HUES48 (cell line): ENCODE data around the gene TM9SF1.
"Not testable (repeated sequence)": the region's sequence is repeated elsewhere in the genome, so short reads cannot be mapped to it uniquely, and the experiment has no call there.

Experiments
- H3K27ac ChIP-seq: one replicate; pipeline ENCODE4 v1.7.0; 2013; ENCODE audit warnings: low read depth, low read length, inconsistent platforms
- H3K27me3 ChIP-seq: 2 replicates; pipeline ENCODE4 v1.6.1; 2013; ENCODE audit warnings: mild to moderate bottlenecking, low read length; ENCODE audit not compliant: control insufficient read depth, insufficient read depth
- H3K36me3 ChIP-seq: 2 replicates; pipeline ENCODE4 v1.6.1; 2013; ENCODE audit warnings: low read length; ENCODE audit not compliant: control insufficient read depth, insufficient read depth
- H3K4me1 ChIP-seq: 2 replicates; pipeline ENCODE4 v1.6.1; 2013; ENCODE audit warnings: mild to moderate bottlenecking, low read length; ENCODE audit not compliant: control insufficient read depth, insufficient read depth
- H3K4me3 ChIP-seq: 2 replicates; pipeline ENCODE4 v1.5.1; 2013; ENCODE audit warnings: mild to moderate bottlenecking, low read depth, low read length
- H3K9ac ChIP-seq: 2 replicates; pipeline ENCODE4 v1.6.1; 2013; ENCODE audit warnings: mild to moderate bottlenecking, low read depth, low read length, moderate library complexity
- H3K9me3 ChIP-seq: 2 replicates; pipeline ENCODE4 v1.6.1; 2013; ENCODE audit warnings: low read length; ENCODE audit not compliant: control insufficient read depth, insufficient read depth

TM9SF1 gene

GRCh38 chr14:24234095-24235005, 39.1 kb upstream of the TM9SF1 start:
- Histone ChIP-seq H3K4me3 (no peak overlapping the region), H3K36me3 (peaks cover 54% of the 10 kb centered on the region)

GRCh38 chr14:24233538-24233866, 38.3 kb upstream of the TM9SF1 start:
- H3K27me3 ChIP-seq = no peaks in the 10 kb centered on the region
- H3K27ac ChIP-seq = no peak overlapping the region

More at GRCh38 chr14:24234095-24235005, 39.1 kb upstream of the TM9SF1 start:
- no peak overlapping the region for H3K27ac ChIP-seq
- H3K4me1 ChIP-seq = peaks cover 11% of the 10 kb centered on the region
- H3K27me3 ChIP-seq = no peaks in the 10 kb centered on the region
- H3K9me3 ChIP-seq = no peaks in the 10 kb centered on the region
- no peak overlapping the region for H3K9ac ChIP-seq

DNA sequence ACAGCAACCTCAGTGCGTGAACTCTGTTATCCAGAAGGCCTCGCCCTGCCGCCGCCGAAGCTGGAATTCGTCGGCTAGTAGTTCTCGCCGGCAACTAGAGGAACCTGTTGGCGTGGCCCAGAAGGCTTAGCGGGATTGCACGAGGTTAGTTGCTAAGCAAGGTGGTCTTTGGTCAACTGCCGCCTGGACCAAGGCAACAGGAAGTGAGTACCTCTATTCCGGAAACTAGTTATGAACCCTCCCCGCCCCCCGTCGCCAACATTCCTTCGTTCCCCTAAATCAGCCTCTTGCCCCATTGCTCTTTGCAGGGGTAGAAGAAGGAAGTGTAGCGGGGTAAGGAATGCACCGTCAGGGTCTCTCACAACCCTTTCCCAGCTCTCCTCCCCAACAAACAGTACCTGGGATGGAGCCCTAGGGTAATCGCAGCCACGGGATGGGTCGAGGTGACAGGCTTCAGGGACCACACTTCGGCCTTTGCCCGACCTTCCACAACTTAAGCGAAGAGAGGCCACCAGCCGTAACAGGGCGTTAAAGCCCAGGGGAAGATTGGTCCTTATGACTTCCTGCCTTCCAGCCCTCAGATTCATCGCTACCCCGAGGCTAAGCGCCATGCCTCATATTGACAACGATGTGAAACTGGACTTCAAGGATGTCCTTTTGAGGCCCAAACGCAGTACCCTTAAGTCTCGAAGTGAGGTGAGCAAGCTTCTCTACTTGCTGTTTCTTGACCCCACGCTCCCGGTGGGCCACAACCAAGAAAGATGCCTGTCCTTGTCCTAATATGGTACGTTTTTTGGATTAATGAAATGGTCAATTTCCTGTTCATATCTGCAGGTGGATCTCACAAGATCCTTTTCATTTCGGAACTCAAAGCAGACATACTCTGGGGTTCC, 37.6 kb upstream of the TM9SF1 start, which contains the start of gene GMPR2:
GMPR2 (plus strand) TSS at position 285 of the 893 bp plus-strand sequence; CDS start at position 610, 325 bp downstream.
- Histone ChIP-seq H3K9ac (peak within 1 kb of the TSS; percentile 78), H3K9me3 (no peaks in the 10 kb centered on the region), H3K27me3 (no peaks in the 10 kb centered on the region), H3K36me3 (peaks cover 43% of the 10 kb centered on the region), H3K4me3 (peak within 1 kb of the TSS; percentile 97), H3K4me1 (peaks cover 11% of the 10 kb centered on the region), H3K27ac (peak within 1 kb of the TSS; percentile 96)

More at GRCh38 chr14:24233538-24233866, 38.3 kb upstream of the TM9SF1 start:
- Histone ChIP-seq H3K9me3 (no peaks in the 10 kb centered on the region), H3K4me3 (peak overlapping the region; percentile 97), H3K4me1 (peaks cover 11% of the 10 kb centered on the region), H3K36me3 (peaks cover 46% of the 10 kb centered on the region), H3K9ac (peak overlapping the region; percentile 71; the same call in 1 of the 2 replicates)

DNA sequence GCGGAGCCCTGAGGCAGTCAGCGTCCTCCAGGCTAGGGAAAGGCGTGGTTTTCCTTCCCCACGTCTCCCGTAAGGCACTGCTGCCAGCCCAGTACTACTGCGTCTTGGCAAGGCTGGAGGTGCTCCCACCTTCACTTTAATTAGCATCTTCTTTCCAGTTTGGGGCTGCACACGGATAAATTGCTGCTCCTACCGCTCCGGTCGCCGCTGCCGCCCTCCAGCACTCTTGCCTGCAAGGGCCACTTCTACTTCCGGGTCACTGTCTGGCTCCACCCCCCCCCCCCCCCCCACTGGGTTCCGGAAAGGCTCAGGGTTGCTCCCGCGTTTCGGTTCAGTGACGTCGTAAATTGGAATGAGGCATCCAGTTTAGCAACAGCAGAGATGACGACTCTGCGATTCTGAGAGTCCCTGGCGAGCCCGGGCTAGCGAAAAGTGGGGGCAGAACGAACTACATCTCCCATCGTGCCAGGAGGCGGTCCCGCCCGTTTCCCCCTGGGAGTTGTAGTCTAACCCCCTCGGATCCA, 36.9 kb upstream of the TM9SF1 start, which contains the start of gene NEDD8:
NEDD8 (minus strand) TSS at position 247 of the 524 bp plus-strand sequence; CDS start at position 147, 100 bp downstream.
- peak within 1 kb of the TSS; percentile 96 for H3K27ac ChIP-seq
- no peaks in the 10 kb centered on the region for H3K9me3 ChIP-seq
- peaks cover 37% of the 10 kb centered on the region for H3K36me3 ChIP-seq
- peak within 1 kb of the TSS; percentile 97 for H3K4me3 ChIP-seq
- no peaks in the 10 kb centered on the region for H3K27me3 ChIP-seq
- peaks cover 11% of the 10 kb centered on the region for H3K4me1 ChIP-seq
- peak within 1 kb of the TSS; percentile 78 for H3K9ac ChIP-seq

DNA sequence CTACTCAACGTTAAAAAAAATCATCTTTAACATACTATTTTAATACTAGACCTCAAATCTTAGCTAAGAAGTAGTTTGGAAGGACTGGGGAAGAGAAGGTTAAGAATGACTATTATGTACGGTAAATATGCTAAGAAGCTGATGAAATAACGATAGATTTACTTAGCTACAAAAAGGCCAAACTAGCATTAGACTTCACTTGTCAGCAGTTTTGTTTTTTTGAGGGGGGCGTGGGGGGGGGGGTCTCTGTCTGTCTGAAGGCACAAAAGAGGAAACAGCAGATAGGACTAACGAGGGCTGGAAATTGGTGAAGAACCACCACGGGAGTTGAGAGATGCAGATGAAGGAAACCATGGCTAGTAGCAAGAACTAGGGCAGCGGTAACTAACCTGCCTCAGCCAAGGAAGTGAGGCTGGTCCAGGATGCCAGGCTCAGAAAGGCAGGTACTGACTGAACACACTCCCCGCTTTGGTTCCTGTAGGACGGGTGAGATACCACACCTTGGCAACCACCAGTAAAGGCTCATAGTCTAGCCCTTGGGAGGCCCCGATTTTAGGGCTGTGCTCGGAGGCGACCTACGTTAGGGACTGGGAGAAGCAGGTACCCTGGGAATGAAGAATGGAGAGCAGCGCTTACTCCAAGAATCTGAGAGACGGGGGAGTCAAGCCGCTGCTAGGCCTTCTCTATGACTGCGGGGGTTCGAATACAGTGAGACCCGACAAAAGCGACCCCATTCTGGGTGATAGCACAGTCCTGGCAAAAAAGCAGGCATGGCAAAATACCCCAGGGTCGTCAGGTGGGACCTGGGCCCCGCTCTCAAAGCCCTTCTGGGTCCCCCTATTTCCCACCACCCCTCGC, 36.3 kb upstream of the TM9SF1 start:
- Histone ChIP-seq H3K27ac (peak overlapping the region; percentile 96), H3K4me1 (peaks cover 11% of the 10 kb centered on the region), H3K4me3 (peak overlapping the region; percentile 97), H3K9me3 (no peaks in the 10 kb centered on the region), H3K27me3 (no peaks in the 10 kb centered on the region), H3K9ac (peak overlapping the region; percentile 78), H3K36me3 (peaks cover 37% of the 10 kb centered on the region)

DNA sequence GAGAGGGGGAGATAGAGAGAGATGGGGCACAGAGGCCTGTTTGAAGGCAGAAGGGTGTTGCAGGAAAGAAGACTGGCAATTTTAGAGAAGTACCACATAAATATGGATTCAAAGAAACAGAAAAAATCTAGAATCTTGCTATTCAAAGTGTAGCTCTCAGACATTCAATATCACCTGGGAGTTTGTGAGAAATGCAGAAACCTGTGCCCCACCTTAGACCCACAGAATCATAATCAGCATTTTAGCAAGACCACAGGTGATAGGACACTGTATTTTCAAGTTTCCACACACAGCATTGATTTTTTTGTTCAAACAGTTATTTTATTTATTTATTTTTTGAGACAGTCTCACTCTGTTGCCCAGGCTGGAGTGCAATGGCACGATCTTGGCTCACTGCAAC, 33.7 kb upstream of the TM9SF1 start:
- H3K9ac ChIP-seq = no peak overlapping the region
- H3K36me3 ChIP-seq = peaks cover 17% of the 10 kb centered on the region
- H3K4me3 ChIP-seq = no peak overlapping the region
- H3K4me1 ChIP-seq = peaks cover 11% of the 10 kb centered on the region
- H3K9me3 ChIP-seq = no peaks in the 10 kb centered on the region
- H3K27me3 ChIP-seq = no peaks in the 10 kb centered on the region
- H3K27ac ChIP-seq = no peak overlapping the region

DNA sequence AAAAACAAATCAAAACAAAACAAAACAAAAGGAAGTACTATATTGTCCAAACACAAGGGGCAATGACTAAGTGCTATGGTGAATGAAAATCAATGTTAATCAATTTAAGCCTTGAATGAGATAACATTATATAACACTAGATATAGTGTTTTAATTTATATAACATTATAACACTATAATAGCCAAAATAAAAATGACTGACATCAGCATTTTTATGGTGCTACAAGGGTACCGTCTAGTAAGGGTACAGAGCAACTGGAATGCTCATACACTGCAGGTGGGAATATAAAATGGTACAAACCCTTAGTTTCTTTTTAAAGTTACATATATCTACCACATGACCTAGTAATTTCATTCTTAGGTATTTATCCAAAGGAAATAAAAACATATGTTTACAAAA, 31.2 kb upstream of the TM9SF1 start:
- Histone ChIP-seq H3K4me3 (no peak overlapping the region), H3K9me3 (no peaks in the 10 kb centered on the region), H3K9ac (no peak overlapping the region), H3K27ac (no peak overlapping the region), H3K36me3 (peaks cover 17% of the 10 kb centered on the region), H3K4me1 (peaks cover 4% of the 10 kb centered on the region; the same call in 1 of the 2 replicates), H3K27me3 (no peaks in the 10 kb centered on the region)

- H3K27ac ChIP-seq = no peak overlapping the region
- no peaks in the 10 kb centered on the region for H3K9me3 ChIP-seq
- H3K4me1 ChIP-seq = no peaks in the 10 kb centered on the region
- no peaks in the 10 kb centered on the region for H3K27me3 ChIP-seq
- H3K36me3 ChIP-seq = peaks cover 17% of the 10 kb centered on the region
- no peak overlapping the region for H3K4me3 ChIP-seq
- no peak overlapping the region for H3K9ac ChIP-seq
Observed at GRCh38 chr14:24224618-24225071, 29.4 kb upstream of the TM9SF1 start.

- not testable (repeated sequence) for H3K9ac ChIP-seq, H3K4me3 ChIP-seq, H3K4me1 ChIP-seq, H3K9me3 ChIP-seq, H3K27me3 ChIP-seq, H3K27ac ChIP-seq
- H3K36me3 ChIP-seq = peaks cover 18% of the 10 kb centered on the region
Observed at GRCh38 chr14:24222987-24223386, 27.7 kb upstream of the TM9SF1 start.

- Histone ChIP-seq H3K4me1 (no peaks in the 10 kb centered on the region), H3K27ac (no peak overlapping the region), H3K9me3 (no peaks in the 10 kb centered on the region), H3K4me3 (no peak overlapping the region), H3K9ac (no peak overlapping the region), H3K36me3 (peaks cover 17% of the 10 kb centered on the region), H3K27me3 (no peaks in the 10 kb centered on the region)
Observed at GRCh38 chr14:24219521-24219920, 24.3 kb upstream of the TM9SF1 start.
